HUES48 (cell line): ENCODE data around the gene PLEKHF1.
"Not testable (repeated sequence)": the region's sequence is repeated elsewhere in the genome, so short reads cannot be mapped to it uniquely, and the experiment has no call there.

ENCODE experiments used
- H3K27ac ChIP-seq: one replicate; pipeline ENCODE4 v1.7.0; 2013; ENCODE audit warnings: low read depth, low read length, inconsistent platforms
- H3K27me3 ChIP-seq: 2 replicates; pipeline ENCODE4 v1.6.1; 2013; ENCODE audit warnings: mild to moderate bottlenecking, low read length; ENCODE audit not compliant: control insufficient read depth, insufficient read depth
- H3K36me3 ChIP-seq: 2 replicates; pipeline ENCODE4 v1.6.1; 2013; ENCODE audit warnings: low read length; ENCODE audit not compliant: control insufficient read depth, insufficient read depth
- H3K4me1 ChIP-seq: 2 replicates; pipeline ENCODE4 v1.6.1; 2013; ENCODE audit warnings: mild to moderate bottlenecking, low read length; ENCODE audit not compliant: control insufficient read depth, insufficient read depth
- H3K4me3 ChIP-seq: 2 replicates; pipeline ENCODE4 v1.5.1; 2013; ENCODE audit warnings: mild to moderate bottlenecking, low read depth, low read length
- H3K9ac ChIP-seq: 2 replicates; pipeline ENCODE4 v1.6.1; 2013; ENCODE audit warnings: mild to moderate bottlenecking, low read depth, low read length, moderate library complexity
- H3K9me3 ChIP-seq: 2 replicates; pipeline ENCODE4 v1.6.1; 2013; ENCODE audit warnings: low read length; ENCODE audit not compliant: control insufficient read depth, insufficient read depth

The PLEKHF1 gene

DNA sequence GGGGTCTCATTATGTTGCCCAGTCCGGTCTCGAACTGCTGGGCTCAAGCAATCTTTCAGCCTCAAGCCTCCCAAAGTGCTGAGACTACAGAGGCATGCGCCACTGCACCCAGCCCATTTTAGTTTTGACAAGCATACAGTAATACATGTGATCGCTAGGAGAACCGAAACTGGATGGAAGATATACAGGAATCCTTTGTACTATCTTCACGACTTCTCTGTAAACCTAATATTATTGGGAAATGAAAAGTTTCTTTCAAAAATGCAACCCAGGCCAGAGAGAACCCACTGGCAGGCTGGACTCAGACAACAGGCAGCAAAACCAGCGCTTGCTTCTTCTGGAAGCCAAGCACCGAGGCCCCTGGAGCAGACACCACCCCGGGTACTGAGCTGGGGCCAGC is 40.4 kb downstream of the PLEKHF1 start:
- H3K9me3 ChIP-seq = no peaks in the 10 kb centered on the region
- H3K9ac ChIP-seq = no peak overlapping the region
- no peak overlapping the region for H3K27ac ChIP-seq
- H3K36me3 ChIP-seq = no peaks in the 10 kb centered on the region
- H3K4me3 ChIP-seq = no peak overlapping the region
- no peaks in the 10 kb centered on the region for H3K27me3 ChIP-seq
- no peaks in the 10 kb centered on the region for H3K4me1 ChIP-seq

DNA sequence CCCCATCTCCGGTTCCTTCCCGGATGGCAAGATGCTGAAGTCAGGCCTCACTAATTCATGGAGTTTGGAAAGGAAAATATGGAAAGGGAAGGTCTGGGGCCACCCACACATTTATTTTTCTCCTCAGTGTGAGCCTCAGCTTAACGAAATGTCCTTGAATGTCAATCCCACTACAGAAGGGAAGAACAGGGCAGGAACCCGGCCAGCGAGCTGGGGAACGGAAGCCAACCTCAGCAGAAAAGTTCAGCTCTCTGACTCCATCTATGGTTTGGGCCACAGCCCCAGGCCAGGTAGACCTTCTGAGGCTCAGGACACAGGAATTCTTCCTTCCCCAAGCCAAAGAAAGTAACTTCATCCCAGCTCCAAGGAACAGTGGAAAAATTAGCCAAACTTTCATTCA is 41.4 kb downstream of the PLEKHF1 start:
- Histone ChIP-seq H3K36me3 (no peaks in the 10 kb centered on the region), H3K27ac (no peak overlapping the region), H3K9ac (no peak overlapping the region), H3K4me3 (no peak overlapping the region), H3K9me3 (no peaks in the 10 kb centered on the region), H3K4me1 (no peaks in the 10 kb centered on the region), H3K27me3 (no peaks in the 10 kb centered on the region)

DNA sequence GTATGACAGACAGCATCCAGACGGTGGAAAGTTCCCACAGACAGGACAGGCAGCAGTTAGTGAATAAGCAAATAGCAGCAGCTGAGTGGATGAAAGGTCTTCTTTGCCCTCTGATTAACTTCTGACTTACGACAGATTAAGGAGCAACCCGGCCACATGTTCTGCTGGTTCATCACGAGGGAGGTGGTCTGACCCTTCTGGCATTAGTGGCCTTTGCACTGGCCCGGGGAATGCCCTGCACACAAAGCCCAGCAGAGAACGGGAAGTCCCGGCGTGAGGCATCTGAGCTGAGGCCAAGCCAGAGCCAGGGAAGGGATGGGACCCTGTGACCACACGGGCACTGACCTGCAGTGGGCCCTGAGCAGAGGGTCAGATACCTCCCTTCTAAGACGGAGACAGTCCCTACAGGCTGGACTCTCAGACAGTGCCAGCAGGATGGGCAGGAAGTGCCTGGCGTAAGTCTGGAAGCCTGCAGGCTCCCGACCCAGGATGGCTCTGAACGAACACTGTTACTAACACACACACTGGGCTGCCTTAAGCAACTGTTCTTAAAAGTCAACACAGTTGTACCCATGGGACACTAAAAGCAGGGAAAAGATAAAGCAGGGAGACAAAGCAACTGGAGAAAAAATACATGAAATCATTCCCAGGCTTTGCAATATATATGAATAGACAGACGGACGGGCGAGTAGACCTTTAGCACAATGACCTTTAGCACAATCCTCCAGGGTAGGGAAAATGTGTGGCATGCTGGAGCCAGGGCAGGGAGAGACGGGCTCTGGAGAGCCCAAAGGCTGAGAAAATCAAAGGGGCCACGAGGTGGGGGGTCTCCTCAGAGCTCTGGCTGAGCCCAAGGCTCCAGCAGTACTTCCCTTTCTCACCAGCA is 43.5 kb downstream of the PLEKHF1 start:
- no peak overlapping the region for H3K4me3 ChIP-seq
- H3K9ac ChIP-seq = no peak overlapping the region
- H3K36me3 ChIP-seq = no peaks in the 10 kb centered on the region
- no peaks in the 10 kb centered on the region for H3K9me3 ChIP-seq
- no peak overlapping the region for H3K27ac ChIP-seq
- no peaks in the 10 kb centered on the region for H3K27me3 ChIP-seq
- H3K4me1 ChIP-seq = no peaks in the 10 kb centered on the region

DNA sequence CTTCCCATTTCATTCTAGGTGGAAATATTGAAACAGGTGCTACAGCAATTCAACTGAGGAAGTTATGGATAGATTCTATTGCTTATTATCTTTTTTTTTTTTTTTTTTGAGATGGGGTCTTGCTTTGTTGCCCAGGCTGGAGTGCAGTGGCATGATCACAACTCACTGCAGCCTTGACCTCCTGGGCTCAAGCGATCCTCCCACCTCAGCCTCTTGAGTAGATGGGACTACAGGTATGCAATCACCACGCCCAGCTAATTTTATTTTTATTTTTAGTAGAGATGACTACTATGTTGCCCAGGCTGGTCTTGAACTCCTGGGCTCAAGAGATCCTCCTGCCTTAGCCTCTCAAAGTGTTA is 44.2 kb downstream of the PLEKHF1 start:
- H3K36me3 ChIP-seq, H3K27ac ChIP-seq, H3K27me3 ChIP-seq, H3K9ac ChIP-seq, H3K4me3 ChIP-seq, H3K9me3 ChIP-seq, H3K4me1 ChIP-seq: not testable (repeated sequence)

DNA sequence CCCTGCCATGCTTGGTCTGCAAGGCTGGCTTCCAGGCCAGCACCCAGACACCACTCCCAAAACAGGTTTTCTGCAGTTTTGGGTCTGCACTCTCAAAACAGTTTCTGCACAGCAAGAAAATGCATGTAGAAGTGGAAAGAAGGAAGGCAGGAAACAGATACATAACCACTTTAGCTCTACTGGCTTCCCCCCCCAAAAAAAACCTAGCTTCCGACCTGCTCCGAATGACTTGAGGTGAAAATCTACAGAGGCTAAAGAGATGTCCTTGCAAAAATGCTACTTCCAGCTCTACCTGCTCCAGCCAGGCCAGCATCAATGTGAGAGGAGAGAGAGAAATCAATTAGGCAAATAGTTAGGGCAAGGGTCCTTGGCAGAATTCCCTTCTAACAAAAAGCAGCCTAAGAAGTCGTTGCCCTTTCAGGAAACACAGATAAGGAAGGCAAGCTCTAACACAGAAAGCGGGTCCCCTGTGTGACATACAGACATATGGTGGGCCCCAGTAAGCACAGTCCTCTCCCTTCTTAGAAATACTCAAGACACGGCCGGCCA is 46.4 kb downstream of the PLEKHF1 start:
- H3K4me3 ChIP-seq = no peak overlapping the region
- H3K9ac ChIP-seq = no peak overlapping the region

DNA sequence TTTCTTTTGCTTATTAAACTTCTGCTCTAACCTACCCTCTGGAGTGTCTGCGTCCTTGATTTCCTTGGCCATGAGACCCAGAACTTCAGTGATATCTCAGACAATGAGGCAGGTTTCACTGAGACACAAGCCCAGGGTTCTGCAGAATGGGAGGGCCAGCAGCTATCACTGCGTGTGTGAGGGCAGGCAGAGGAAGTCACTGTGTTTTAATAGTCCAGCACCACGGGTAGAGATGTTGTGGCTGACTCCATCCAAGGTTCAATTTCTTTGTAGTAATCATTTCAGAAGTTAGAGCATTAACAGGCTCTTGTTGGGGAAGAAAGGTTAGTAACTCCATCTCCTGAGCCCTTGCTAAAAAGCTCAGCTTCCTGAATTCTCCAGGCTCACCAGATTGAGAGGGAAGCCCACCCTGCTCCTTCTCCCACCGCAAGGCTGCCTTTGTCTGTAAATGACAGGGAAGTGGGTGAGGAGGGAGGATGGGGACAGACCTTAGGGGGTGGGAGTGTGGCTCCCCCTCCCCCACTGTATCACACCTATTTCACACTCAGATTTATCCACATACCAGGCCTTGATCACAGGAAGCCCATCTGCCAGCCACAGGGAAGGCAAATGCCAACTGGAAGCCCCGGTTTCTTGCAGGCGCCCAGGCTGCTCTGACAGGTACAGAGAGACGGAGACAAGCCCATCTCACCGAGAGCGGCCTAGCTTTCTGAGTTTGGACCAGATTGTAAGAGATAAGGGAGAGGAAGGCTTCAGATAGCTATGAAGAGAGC is 47.7 kb downstream of the PLEKHF1 start:
- no peak overlapping the region for H3K9ac ChIP-seq
- H3K4me3 ChIP-seq = no peak overlapping the region
- H3K36me3 ChIP-seq = no peaks in the 10 kb centered on the region
- H3K27me3 ChIP-seq = no peaks in the 10 kb centered on the region
- no peaks in the 10 kb centered on the region for H3K9me3 ChIP-seq
- H3K4me1 ChIP-seq = peaks cover 9% of the 10 kb centered on the region
- no peak overlapping the region for H3K27ac ChIP-seq

More for the DNA sequence above, 46.4 kb downstream of the PLEKHF1 start:
- no peaks in the 10 kb centered on the region for H3K9me3 ChIP-seq
- peaks cover 9% of the 10 kb centered on the region for H3K4me1 ChIP-seq
- H3K36me3 ChIP-seq = no peaks in the 10 kb centered on the region
- no peak overlapping the region for H3K27ac ChIP-seq
- no peaks in the 10 kb centered on the region for H3K27me3 ChIP-seq

DNA sequence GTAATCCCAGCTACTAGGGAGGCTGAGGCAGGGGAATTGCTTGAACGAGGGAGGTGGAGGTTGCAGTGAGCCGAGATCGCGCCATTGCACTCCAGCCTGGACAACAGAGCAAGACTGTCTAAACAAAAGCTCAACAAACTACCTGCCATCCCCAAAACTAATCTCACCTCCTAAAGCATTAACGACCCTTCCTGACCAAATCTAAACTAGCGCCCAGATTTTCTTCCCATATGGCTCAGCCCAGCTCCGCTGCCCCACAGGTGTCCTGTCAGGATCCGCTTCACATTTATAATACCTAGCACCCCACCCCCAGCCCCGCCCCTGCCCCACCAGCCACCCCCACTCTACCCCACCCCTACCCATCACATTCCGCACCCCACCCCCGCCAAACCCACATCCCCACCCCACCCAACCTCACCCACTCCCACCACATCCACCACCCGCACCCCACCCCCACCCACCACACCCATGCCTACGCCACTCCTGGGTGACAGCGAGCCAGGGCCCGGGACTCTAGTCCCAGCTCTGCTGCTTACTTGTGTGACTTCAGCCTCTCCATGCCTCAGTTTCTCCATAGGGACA is 49.2 kb downstream of the PLEKHF1 start:
- Histone ChIP-seq H3K4me1 (peaks cover 9% of the 10 kb centered on the region), H3K27ac (peak overlapping the region; percentile 12), H3K9ac (no peak overlapping the region), H3K9me3 (no peaks in the 10 kb centered on the region), H3K4me3 (peak overlapping the region; percentile 83), H3K36me3 (no peaks in the 10 kb centered on the region), H3K27me3 (no peaks in the 10 kb centered on the region)

DNA sequence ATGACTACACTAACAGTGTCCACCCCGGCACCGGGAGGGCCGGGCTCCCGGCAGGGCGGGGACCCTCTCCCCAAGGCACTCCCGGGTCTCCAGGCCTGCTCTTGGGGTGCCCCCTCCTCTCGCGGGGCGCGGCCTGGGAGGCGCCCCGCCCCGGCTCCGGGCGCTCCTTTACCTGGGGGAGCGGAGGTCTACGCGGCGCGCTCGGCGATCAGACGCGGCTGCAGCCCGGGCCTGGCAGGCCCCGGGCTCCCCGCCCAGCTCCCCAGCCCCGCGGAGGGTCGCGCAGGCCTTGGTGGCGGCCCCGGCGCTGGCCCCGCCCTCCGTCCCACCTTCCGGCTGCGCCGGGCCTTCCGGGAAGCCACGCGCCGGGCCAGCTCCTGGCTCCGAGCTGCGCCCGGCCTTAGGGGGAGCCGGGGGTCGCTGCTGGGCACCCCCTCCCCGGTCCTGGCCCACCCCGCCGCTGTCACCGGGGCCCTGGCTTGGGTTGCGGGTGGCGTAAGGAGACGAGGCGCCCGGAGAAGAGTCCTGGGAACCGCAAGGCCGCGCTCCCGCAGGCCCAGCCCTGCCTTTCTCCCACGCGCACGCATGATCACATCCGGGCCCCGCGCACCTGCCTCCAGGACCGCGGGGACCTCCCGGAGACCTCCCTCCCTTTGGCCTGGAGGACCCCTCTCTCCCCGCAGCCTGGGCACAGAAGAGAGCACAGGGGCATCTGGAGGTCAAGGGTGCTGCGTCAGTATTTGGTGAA is 49.9 kb downstream of the PLEKHF1 start, which contains the start of gene C19orf12:
C19orf12 (minus strand) TSS at position 309 of the 748 bp plus-strand sequence. CDS start 6,848 bp downstream, outside the sequence.
- no peaks in the 10 kb centered on the region for H3K9me3 ChIP-seq
- peak within 1 kb of the TSS; percentile 63 for H3K27ac ChIP-seq

DNA sequence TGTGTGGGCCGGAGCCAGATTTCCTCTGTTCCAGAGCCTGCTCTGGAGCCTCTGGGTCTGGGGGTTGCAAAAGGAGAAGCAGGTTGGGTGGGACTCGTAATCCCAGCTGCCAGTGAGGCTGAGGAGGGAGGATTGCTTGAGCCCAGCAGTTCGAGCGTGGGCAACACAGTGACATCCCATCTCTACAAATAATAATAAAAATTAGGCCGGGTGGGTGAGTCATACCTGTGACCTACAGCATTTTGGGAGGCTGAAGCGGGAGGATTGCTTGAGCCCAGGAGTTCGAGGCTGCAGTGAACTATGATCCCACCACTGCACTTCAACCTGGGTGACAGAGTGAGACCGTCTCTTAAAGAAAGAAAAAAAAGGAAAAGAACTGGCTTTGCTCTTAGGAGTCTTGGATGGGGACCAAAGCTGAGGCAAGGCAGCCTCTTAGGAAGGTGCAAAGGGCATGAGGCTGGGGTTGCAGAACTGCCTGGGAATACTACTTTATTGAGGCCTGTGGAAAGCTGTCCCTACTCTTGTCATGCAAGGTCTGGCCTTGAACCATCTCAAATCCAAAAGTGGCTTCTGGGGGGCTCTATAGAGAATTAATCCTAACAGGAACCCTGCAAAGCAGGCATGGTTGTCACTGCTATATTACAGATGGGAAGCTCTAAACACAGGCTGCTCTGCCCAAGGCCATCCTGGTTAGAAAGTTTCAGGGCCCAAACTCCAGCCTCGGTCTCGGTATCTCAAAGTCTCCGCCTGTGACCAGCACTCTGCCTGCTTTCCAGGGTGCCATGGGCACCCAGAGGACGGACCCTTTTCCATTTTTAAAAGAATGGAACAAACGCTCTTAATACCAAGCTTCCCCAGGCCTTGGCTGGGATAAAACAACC is 50.7 kb downstream of the PLEKHF1 start:
- Histone ChIP-seq H3K4me1 (peaks cover 9% of the 10 kb centered on the region), H3K27ac (peak overlapping the region; percentile 63), H3K36me3 (no peaks in the 10 kb centered on the region), H3K27me3 (no peaks in the 10 kb centered on the region), H3K4me3 (peak overlapping the region; percentile 83), H3K9me3 (no peaks in the 10 kb centered on the region), H3K9ac (peak overlapping the region; percentile 7; the same call in 1 of the 2 replicates)

More for the DNA sequence above, 49.9 kb downstream of the PLEKHF1 start, which contains the start of gene C19orf12:
- no peaks in the 10 kb centered on the region for H3K36me3 ChIP-seq
- peak within 1 kb of the TSS; percentile 83 for H3K4me3 ChIP-seq
- H3K9ac ChIP-seq = peak within 1 kb of the TSS; percentile 35; the same call in 1 of the 2 replicates
- H3K27me3 ChIP-seq = no peaks in the 10 kb centered on the region
- peaks cover 9% of the 10 kb centered on the region for H3K4me1 ChIP-seq
